Left ventricle myocardium superior (tissue), 1 donor: ENCODE data around the gene FBRSL1. TPM values are rescaled to one million over a fixed set of nuclear protein-coding genes. Genes with fewer than 3 reads are reported as not detected.
"Not testable (repeated sequence)": the region's sequence is repeated elsewhere in the genome, so short reads cannot be mapped to it uniquely, and the experiment has no call there.

Source experiments
- ATAC-seq: fragments of 200-7000 bp; cut with Tn5 transposase; one replicate; pipeline ENCODE4 v1.9.1; 2020; ENCODE audit warnings: mild to moderate bottlenecking, moderate library complexity
- DNase-seq: peaks from one replicate; pipeline ENCODE4 v3.0.0-alpha.2; 2020
- intact Hi-C: fragments of 100-400 bp; cut with micrococcal nuclease; formaldehyde crosslinking; loops from one replicate; pipeline ENCODE4 v1.11.0; 2022
- long read RNA-seq: library from polyadenylated mRNA; unstranded; transcript quantifications from one replicate; pipeline ENCODE4 v2.0.0, GENCODE V29; 2021
- total RNA-seq: library from RNA; stranded (reverse); fragmentation: NEBNext Ultra II Directional; extraction: Animal tissue kit (Norgen Biotek cat#: 25700); gene quantifications from one replicate; pipeline ENCODE4 v1.2.1, GENCODE V29; 2021
- donor health status: DM: no; HTN: yes; CAD: no; lungs with severe emphysema.

Gene FBRSL1
- total RNA-seq: 68.0 TPM
- long read RNA-seq, partial matches to known transcripts: 46 of 69 reads
- long read RNA-seq, other reads (novel, unspliced or antisense): 23 of 69 reads

- intact Hi-C loops: no loop called here
- ATAC-seq (peak; percentile 87), DNase-seq (peak; percentile 96)
Observed at GRCh38 chr12:132489602-132490266, at the start of gene FBRSL1. FBRSL1 (plus strand) TSS chr12:132490151.

- intact Hi-C loops, DNase-seq, ATAC-seq: not testable (repeated sequence)
Observed at GRCh38 chr12:132440420-132440819, 49.5 kb upstream of the FBRSL1 start.

- intact Hi-C loops: no loop called here
- ATAC-seq: no peak
Observed at GRCh38 chr12:132441871-132442863, 47.8 kb upstream of the FBRSL1 start.

GRCh38 chr12:132443091-132443490, 46.9 kb upstream of the FBRSL1 start:
- intact Hi-C loops: no loop called here
- ATAC-seq (no peak), DNase-seq (no peak)

More at GRCh38 chr12:132441871-132442863, 47.8 kb upstream of the FBRSL1 start:
- no peak for DNase-seq

- intact Hi-C loops: no loop called here
- no peak for ATAC-seq
- DNase-seq: no peak
Observed at GRCh38 chr12:132444283-132444682, 45.7 kb upstream of the FBRSL1 start.

- intact Hi-C loops: no loop called here
- DNase-seq: peak; percentile 56
- peak; percentile 22 for ATAC-seq
Observed at GRCh38 chr12:132444957-132445883, 44.7 kb upstream of the FBRSL1 start.

GRCh38 chr12:132445884-132446632, 43.9 kb upstream of the FBRSL1 start:
- intact Hi-C loops: no loop called here
- ATAC-seq (peak; percentile 53), DNase-seq (peak; percentile 50)

- intact Hi-C loops: no loop called here
- DNase-seq (no peak), ATAC-seq (no peak)
Observed at GRCh38 chr12:132446633-132447326, 43.2 kb upstream of the FBRSL1 start.

- ATAC-seq: no peak
- DNase-seq: no peak
- intact Hi-C loops: no loop called here
Observed at GRCh38 chr12:132447327-132447720, 42.6 kb upstream of the FBRSL1 start.

GRCh38 chr12:132447731-132448462, 42.1 kb upstream of the FBRSL1 start:
- intact Hi-C loops: no loop called here
- DNase-seq: no peak
- no peak for ATAC-seq

GRCh38 chr12:132448463-132448820, 41.5 kb upstream of the FBRSL1 start:
- intact Hi-C loops: no loop called here
- ATAC-seq: no peak
- no peak for DNase-seq

- intact Hi-C loops: no loop called here
- ATAC-seq (no peak), DNase-seq (no peak)
Observed at GRCh38 chr12:132449565-132450417, 40.2 kb upstream of the FBRSL1 start.

GRCh38 chr12:132450418-132451171, 39.4 kb upstream of the FBRSL1 start:
- DNase-seq (no peak), ATAC-seq (no peak)
- intact Hi-C loops: no loop called here

- DNase-seq: no peak
- intact Hi-C loops: no loop called here
- no peak for ATAC-seq
Observed at GRCh38 chr12:132451172-132451835, 38.6 kb upstream of the FBRSL1 start.

GRCh38 chr12:132451836-132452195, 38.1 kb upstream of the FBRSL1 start:
- ATAC-seq (no peak), DNase-seq (no peak)
- intact Hi-C loops: no loop called here
